ENCODE results near the gene GPR27. TPM values are rescaled to one million over a fixed set of nuclear protein-coding genes. Genes with fewer than 3 reads are reported as not detected.

The GPR27 gene
- total and polyA plus RNA-seq, 4 donors = 0.09 to 0.65 (median 0.17) TPM; not detected in 1

DNA sequence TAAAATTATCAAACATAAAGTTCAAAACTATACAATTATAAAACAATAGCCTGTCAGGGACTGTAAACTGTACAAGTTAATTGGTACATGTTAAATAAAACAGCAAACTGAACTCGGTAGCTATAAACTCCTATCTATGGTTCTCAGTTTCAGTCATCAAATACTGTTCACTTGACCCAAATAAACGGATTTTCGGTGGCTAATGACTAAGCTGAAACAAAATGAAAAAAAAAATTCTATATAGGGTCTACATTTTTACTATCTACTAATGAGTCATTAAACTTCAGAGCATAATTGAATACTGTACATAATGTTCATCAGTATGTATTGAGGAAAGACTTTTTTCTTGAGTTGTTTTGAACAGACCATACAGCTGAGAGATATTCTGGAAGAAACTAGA, 24.7 kb downstream of the GPR27 start:
- Histone ChIP-seq H3K27me3 (ENCODE audit: control insufficient read depth in 4 of 4, insufficient read depth in 4 of 4, low read length in 3 of 4) (peaks cover 0 to 2% (median 0%) of the 10 kb centered on the region in 4 donors), H3K9ac (ENCODE audit: low read depth in 1 of 2, low read length in 2 of 2) (no peak overlapping the region), H3K27ac (ENCODE audit: low read depth in 1 of 2, low read length in 2 of 2) (no peak overlapping the region), H3K4me3 (ENCODE audit: low read depth in 1 of 3, low read length in 3 of 3) (no peak overlapping the region), H3K4me1 (ENCODE audit: control insufficient read depth in 4 of 4, insufficient read depth in 4 of 4, low read length in 3 of 4) (no peaks in the 10 kb centered on the region), H3K36me3 (ENCODE audit: control insufficient read depth in 4 of 4, insufficient read depth in 3 of 4, low read depth in 1 of 4, low read length in 3 of 4) (no peaks in the 10 kb centered on the region), H3K9me3 (ENCODE audit: control insufficient read depth in 4 of 4, low read length in 3 of 4) (no peaks in the 10 kb centered on the region)
- no peak for TF ChIP-seq EGR1 (IDR thresholded peaks at IDR 0.05; ENCODE audit: low read depth in 2 of 2)
- TF ChIP-seq GABPA (IDR thresholded peaks at IDR 0.05 in 1 of 2, conservative IDR thresholded peaks at IDR 0.05 in 1 of 2) = no peak
- no peak for TF ChIP-seq YY1 (IDR thresholded peaks at IDR 0.05)
- TF ChIP-seq, protein P1, sequence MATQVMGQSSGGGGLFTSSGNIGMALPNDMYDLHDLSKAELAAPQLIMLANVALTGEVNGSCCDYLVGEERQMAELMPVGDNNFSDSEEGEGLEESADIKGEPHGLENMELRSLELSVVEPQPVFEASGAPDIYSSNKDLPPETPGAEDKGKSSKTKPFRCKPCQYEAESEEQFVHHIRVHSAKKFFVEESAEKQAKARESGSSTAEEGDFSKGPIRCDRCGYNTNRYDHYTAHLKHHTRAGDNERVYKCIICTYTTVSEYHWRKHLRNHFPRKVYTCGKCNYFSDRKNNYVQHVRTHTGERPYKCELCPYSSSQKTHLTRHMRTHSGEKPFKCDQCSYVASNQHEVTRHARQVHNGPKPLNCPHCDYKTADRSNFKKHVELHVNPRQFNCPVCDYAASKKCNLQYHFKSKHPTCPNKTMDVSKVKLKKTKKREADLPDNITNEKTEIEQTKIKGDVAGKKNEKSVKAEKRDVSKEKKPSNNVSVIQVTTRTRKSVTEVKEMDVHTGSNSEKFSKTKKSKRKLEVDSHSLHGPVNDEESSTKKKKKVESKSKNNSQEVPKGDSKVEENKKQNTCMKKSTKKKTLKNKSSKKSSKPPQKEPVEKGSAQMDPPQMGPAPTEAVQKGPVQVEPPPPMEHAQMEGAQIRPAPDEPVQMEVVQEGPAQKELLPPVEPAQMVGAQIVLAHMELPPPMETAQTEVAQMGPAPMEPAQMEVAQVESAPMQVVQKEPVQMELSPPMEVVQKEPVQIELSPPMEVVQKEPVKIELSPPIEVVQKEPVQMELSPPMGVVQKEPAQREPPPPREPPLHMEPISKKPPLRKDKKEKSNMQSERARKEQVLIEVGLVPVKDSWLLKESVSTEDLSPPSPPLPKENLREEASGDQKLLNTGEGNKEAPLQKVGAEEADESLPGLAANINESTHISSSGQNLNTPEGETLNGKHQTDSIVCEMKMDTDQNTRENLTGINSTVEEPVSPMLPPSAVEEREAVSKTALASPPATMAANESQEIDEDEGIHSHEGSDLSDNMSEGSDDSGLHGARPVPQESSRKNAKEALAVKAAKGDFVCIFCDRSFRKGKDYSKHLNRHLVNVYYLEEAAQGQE (IDR thresholded peaks at IDR 0.05) = no peak
- TF ChIP-seq, protein P2, sequence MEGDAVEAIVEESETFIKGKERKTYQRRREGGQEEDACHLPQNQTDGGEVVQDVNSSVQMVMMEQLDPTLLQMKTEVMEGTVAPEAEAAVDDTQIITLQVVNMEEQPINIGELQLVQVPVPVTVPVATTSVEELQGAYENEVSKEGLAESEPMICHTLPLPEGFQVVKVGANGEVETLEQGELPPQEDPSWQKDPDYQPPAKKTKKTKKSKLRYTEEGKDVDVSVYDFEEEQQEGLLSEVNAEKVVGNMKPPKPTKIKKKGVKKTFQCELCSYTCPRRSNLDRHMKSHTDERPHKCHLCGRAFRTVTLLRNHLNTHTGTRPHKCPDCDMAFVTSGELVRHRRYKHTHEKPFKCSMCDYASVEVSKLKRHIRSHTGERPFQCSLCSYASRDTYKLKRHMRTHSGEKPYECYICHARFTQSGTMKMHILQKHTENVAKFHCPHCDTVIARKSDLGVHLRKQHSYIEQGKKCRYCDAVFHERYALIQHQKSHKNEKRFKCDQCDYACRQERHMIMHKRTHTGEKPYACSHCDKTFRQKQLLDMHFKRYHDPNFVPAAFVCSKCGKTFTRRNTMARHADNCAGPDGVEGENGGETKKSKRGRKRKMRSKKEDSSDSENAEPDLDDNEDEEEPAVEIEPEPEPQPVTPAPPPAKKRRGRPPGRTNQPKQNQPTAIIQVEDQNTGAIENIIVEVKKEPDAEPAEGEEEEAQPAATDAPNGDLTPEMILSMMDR (IDR thresholded peaks at IDR 0.05; ENCODE audit: low read depth, low read length, missing input control) = no peak
- DNase-seq (ENCODE audit: low spot score) = no peak
- WGBS = 83% methylated on average over 3 of the region's 3 CpGs

DNA sequence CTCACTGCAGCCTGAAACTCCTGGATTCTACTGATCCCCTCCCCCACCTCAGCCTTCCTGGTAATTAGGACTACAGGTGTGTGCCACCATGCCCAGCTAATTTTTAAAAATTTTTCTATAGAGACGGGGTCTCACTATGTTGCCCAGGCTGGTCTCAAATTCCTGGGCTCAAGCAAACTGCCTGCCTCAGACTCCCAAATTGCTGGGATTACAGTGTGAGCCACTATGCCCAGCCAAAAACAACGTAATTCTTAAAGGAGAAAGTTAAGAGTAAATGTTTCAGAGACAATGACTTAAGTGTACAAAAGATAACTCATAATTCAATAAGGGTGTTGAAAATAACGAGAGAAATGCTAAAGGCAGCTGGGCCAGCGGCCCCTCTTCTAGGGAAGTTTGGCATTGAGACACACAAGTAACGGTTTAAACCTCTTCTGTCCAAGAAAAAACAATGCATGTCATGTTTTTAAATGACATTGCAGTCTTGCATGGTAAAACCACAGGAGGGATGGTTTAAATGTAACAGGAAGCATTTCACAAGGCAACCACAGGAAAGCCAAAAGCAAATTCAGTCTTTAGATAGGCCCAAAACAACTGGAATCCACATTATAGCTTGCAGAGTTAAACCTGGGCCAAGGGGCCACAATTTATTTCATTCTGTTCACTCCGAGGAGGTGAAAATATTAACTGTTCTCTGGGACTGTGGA, 26.2 kb downstream of the GPR27 start:
- Histone ChIP-seq H3K9ac (ENCODE audit: low read depth in 1 of 2, low read length in 2 of 2) (no peak overlapping the region), H3K4me3 (ENCODE audit: low read depth in 1 of 3, low read length in 3 of 3) (no peak overlapping the region), H3K4me1 (ENCODE audit: control insufficient read depth in 4 of 4, insufficient read depth in 4 of 4, low read length in 3 of 4) (peaks cover 3 to 5% (median 4%) of the 10 kb centered on the region in 4 donors), H3K27ac (ENCODE audit: low read depth in 1 of 2, low read length in 2 of 2) (no peak overlapping the region), H3K36me3 (ENCODE audit: control insufficient read depth in 4 of 4, insufficient read depth in 3 of 4, low read depth in 1 of 4, low read length in 3 of 4) (no peaks in the 10 kb centered on the region), H3K9me3 (ENCODE audit: control insufficient read depth in 4 of 4, low read length in 3 of 4) (no peaks in the 10 kb centered on the region), H3K27me3 (ENCODE audit: control insufficient read depth in 4 of 4, insufficient read depth in 4 of 4, low read length in 3 of 4) (peaks cover 0 to 3% (median 3%) of the 10 kb centered on the region in 4 donors)
- no peak for TF ChIP-seq NR2F2 (IDR thresholded peaks at IDR 0.05)
- no peak for TF ChIP-seq YY1 (IDR thresholded peaks at IDR 0.05)
- TF ChIP-seq RAD21 (IDR thresholded peaks at IDR 0.05) = no peak
- no peak for TF ChIP-seq HNF4A (conservative IDR thresholded peaks at IDR 0.05)
- TF ChIP-seq, protein P3, sequence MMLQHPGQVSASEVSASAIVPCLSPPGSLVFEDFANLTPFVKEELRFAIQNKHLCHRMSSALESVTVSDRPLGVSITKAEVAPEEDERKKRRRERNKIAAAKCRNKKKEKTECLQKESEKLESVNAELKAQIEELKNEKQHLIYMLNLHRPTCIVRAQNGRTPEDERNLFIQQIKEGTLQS (IDR thresholded peaks at IDR 0.05) = no peak
- TF ChIP-seq SP1 (IDR thresholded peaks at IDR 0.05) = no peak
- TF ChIP-seq RXRA (IDR thresholded peaks at IDR 0.05) = no peak
- WGBS = 69% methylated on average over 6 of the region's 6 CpGs
- no peak for DNase-seq (ENCODE audit: low spot score)

- DNase-seq (ENCODE audit: low spot score) = no peak
- 83% methylated on average over 4 of the region's 4 CpGs for WGBS
- H3K27me3 ChIP-seq (ENCODE audit: control insufficient read depth in 4 of 4, insufficient read depth in 4 of 4, low read length in 3 of 4) = peaks cover 3 to 4% (median 3%) of the 10 kb centered on the region in 4 donors
- H3K9me3 ChIP-seq (ENCODE audit: control insufficient read depth in 4 of 4, low read length in 3 of 4) = no peaks in the 10 kb centered on the region
- H3K9ac ChIP-seq (ENCODE audit: low read depth in 1 of 2, low read length in 2 of 2) = no peak overlapping the region
- H3K27ac ChIP-seq (ENCODE audit: low read depth in 1 of 2, low read length in 2 of 2) = no peak overlapping the region
- no peaks in the 10 kb centered on the region for H3K36me3 ChIP-seq (ENCODE audit: control insufficient read depth in 4 of 4, insufficient read depth in 3 of 4, low read depth in 1 of 4, low read length in 3 of 4)
- H3K4me1 ChIP-seq (ENCODE audit: control insufficient read depth in 4 of 4, insufficient read depth in 4 of 4, low read length in 3 of 4) = peaks cover 4 to 10% (median 8%) of the 10 kb centered on the region in 4 donors
- H3K4me3 ChIP-seq (ENCODE audit: low read depth in 1 of 3, low read length in 3 of 3) = no peak overlapping the region
- TF ChIP-seq FOXA1 (IDR thresholded peaks at IDR 0.05) (no peak), EGR1 (IDR thresholded peaks at IDR 0.05; ENCODE audit: low read depth in 2 of 2) (no peak), GABPA (IDR thresholded peaks at IDR 0.05 in 1 of 2, conservative IDR thresholded peaks at IDR 0.05 in 1 of 2) (no peak), HNF4G (IDR thresholded peaks at IDR 0.05) (no peak), JUND (IDR thresholded peaks at IDR 0.05) (no peak), TAF1 (conservative IDR thresholded peaks at IDR 0.05) (no peak), SP1 (IDR thresholded peaks at IDR 0.05) (no peak), YY1 (IDR thresholded peaks at IDR 0.05) (no peak)
- TF ChIP-seq, protein P2 (IDR thresholded peaks at IDR 0.05; ENCODE audit: low read depth, low read length, missing input control) = no peak
- TF ChIP-seq, protein P4, sequence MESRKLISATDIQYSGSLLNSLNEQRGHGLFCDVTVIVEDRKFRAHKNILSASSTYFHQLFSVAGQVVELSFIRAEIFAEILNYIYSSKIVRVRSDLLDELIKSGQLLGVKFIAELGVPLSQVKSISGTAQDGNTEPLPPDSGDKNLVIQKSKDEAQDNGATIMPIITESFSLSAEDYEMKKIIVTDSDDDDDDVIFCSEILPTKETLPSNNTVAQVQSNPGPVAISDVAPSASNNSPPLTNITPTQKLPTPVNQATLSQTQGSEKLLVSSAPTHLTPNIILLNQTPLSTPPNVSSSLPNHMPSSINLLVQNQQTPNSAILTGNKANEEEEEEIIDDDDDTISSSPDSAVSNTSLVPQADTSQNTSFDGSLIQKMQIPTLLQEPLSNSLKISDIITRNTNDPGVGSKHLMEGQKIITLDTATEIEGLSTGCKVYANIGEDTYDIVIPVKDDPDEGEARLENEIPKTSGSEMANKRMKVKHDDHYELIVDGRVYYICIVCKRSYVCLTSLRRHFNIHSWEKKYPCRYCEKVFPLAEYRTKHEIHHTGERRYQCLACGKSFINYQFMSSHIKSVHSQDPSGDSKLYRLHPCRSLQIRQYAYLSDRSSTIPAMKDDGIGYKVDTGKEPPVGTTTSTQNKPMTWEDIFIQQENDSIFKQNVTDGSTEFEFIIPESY (IDR thresholded peaks at IDR 0.05) = no peak
- TF ChIP-seq, protein P5, sequence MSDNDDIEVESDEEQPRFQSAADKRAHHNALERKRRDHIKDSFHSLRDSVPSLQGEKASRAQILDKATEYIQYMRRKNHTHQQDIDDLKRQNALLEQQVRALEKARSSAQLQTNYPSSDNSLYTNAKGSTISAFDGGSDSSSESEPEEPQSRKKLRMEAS (IDR thresholded peaks at IDR 0.05) = no peak
These were observed 26.8 kb downstream of the GPR27 start for GRCh38 chr3:71780430-71780829.

All from liver (tissue), 9 donors.